Activated naive CD4-positive, alpha-beta T cell treated with anti-CD3 and anti-CD28 coated beads, Interleukin-2, amount 50 U/mL, for 24 hours (primary cell): ENCODE measurements around the gene NKIRAS1.

Experiments
- H3K27ac Mint-ChIP-seq: one replicate; pipeline ENCODE4 v1.8.0; 2021; ENCODE audit warnings: mild to moderate bottlenecking, mixed read lengths
- H3K27me3 Mint-ChIP-seq: one replicate; pipeline ENCODE4 v1.8.0; 2021; ENCODE audit warnings: mixed read lengths
- H3K36me3 Mint-ChIP-seq: one replicate; pipeline ENCODE4 v1.8.0; 2021; ENCODE audit warnings: mixed read lengths
- H3K4me1 Mint-ChIP-seq: one replicate; pipeline ENCODE4 v1.8.0; 2021; ENCODE audit warnings: mixed read lengths
- H3K4me3 Mint-ChIP-seq: one replicate; pipeline ENCODE4 v1.8.0; 2021; ENCODE audit warnings: mild to moderate bottlenecking, mixed read lengths
- H3K9me3 Mint-ChIP-seq: one replicate; pipeline ENCODE4 v1.8.0; 2021; ENCODE audit warnings: mixed read lengths

NKIRAS1 gene

GRCh38 chr3:23843869-23844268, 72.9 kb downstream of the NKIRAS1 start:
- Mint-ChIP-seq H3K36me3 (peaks cover 19% of the 10 kb centered on the region), H3K4me3 (no peak overlapping the region), H3K27ac (no peak overlapping the region), H3K27me3 (no peaks in the 10 kb centered on the region), H3K9me3 (peaks cover 4% of the 10 kb centered on the region), H3K4me1 (peaks cover 43% of the 10 kb centered on the region)
